SK-N-SH treated with all-trans-retinoic acid at 6 μM for 48 hours (cell line): Measurements from ENCODE around the gene RHBDL2.

Experiments used
- CREB5 ChIP-seq: fragments of 250-450 bp; sonication (Bioruptor Pico); IDR thresholded peaks from 2 replicates; pipeline ENCODE4 v1.5.1; 2020; ENCODE audit warnings: low read depth, mild to moderate bottlenecking, moderate library complexity
- OSR1 ChIP-seq: fragments of 250-450 bp; sonication (Bioruptor Pico); IDR thresholded peaks from 2 replicates; pipeline ENCODE4 v1.8.0; 2022; ENCODE audit warnings: moderate library complexity, mild to moderate bottlenecking, inconsistent platforms
- ZFP30 ChIP-seq: fragments of 450-650 bp; formaldehyde crosslinking; IDR thresholded peaks from 2 replicates; pipeline ENCODE4 v1.5.0; 2022; ENCODE audit warnings: mild to moderate bottlenecking, moderate library complexity

- no peak for TF ChIP-seq OSR1
- TF ChIP-seq ZFP30 (CRISPR knock-in tag), result no peak
- no peak for TF ChIP-seq CREB5 (CRISPR knock-in tag)
Observed at GRCh38 chr1:38915352-38915948, 26.2 kb downstream of the RHBDL2 start.
